Measurements from ENCODE around the gene PCGF3. TPM values are rescaled to one million over a fixed set of nuclear protein-coding genes. Genes with fewer than 3 reads are reported as not detected.

Gene PCGF3
- total RNA-seq, 6 experiments from 2014 or later: 13.0 to 23.5 (median 14.7) TPM

DNA sequence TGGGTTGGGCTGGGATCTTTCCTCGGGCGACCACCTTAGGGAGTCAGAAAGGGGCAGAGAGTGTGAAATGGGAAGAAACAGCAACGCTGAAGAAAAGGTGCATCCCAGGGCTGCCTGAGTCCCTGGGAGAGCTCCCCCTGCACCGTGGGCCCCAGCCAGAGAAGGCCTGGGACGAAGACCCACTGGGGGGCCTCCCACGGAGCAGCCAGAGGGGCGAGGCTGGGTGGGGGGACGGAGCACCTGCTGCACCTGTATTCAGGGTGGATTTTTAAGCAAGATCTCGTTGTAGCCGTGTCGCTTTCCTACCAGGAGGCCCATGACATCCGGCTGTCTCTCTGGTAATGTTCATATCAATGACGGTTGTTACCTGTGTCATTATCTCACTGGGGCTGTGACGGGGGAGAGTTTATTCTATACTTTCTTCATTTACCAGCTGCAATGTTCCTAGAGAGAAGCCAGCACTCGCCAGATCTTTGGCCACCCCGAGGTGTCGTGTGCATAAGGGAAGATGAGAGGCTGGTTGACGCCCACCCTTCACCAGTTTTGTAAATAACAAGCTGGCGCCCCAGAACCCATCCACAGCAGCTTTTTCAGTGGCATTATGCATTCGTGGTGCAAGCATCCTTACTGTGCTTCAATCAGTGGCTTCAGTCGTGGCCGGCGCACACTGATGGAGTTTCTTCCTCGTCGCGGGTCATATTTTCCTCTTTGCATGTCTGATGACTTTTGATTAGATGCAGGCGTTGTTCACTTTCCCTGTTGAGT lies 5.6 kb upstream of the PCGF3 start:
- TF ChIP-seq, protein P1, sequence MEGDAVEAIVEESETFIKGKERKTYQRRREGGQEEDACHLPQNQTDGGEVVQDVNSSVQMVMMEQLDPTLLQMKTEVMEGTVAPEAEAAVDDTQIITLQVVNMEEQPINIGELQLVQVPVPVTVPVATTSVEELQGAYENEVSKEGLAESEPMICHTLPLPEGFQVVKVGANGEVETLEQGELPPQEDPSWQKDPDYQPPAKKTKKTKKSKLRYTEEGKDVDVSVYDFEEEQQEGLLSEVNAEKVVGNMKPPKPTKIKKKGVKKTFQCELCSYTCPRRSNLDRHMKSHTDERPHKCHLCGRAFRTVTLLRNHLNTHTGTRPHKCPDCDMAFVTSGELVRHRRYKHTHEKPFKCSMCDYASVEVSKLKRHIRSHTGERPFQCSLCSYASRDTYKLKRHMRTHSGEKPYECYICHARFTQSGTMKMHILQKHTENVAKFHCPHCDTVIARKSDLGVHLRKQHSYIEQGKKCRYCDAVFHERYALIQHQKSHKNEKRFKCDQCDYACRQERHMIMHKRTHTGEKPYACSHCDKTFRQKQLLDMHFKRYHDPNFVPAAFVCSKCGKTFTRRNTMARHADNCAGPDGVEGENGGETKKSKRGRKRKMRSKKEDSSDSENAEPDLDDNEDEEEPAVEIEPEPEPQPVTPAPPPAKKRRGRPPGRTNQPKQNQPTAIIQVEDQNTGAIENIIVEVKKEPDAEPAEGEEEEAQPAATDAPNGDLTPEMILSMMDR (IDR thresholded peaks at IDR 0.05): no peak
- Histone ChIP-seq H3K27ac (peak overlapping the region in 1 of 3 donors; percentile 33), H3K4me1 (no peaks in the 10 kb centered on the region), H3K9me3 (no peaks in the 10 kb centered on the region), H3K36me3 (no peaks in the 10 kb centered on the region), H3K27me3 (no peaks in the 10 kb centered on the region), H3K4me3 (no peak overlapping the region)
- WGBS (ENCODE audit: insufficient coverage, low coverage, low lambda C conversion rate, missing lambda C conversion rate): 85% methylated on average over 10 of the region's 27 CpGs
- intact Hi-C loops (cut with DNase I): no loop called here
- DNase-seq (peak in 1 of 3 donors; percentile 51), ATAC-seq (no peak)

DNA sequence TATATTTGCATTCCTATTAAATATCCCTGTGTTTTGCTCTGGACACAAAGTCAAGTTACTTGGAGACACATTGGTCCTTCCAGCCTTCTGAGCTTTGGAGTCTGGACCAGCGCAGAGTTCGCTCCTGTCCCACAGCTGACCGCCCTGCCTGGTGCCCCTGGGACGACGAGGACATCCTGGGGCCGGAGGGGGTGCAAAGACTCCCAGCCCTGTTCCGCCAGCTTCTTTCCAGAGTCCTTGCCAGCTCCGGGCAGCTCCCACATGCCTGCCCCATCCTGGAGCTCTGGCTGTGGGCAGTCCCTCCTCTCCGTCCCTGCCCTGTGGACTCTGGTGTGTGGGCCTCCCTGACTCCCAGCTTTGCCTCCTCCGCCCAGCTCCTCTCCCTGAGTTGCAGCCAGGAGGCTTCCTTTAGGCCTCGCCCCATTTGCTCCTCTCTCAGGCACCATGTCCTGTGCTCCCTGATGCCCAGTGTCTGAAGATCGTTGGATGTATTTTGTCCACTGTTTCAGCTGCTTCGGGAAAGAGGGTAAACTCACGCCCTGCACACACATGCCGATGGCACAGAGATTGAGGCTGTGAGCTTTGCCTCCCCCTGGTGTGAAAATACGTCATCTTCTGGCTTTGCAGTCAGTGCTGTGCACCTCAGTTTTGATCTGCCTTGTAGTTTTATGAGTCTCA lies 4.9 kb upstream of the PCGF3 start:
- DNase-seq: no peak
- ATAC-seq: no peak
- Histone ChIP-seq H3K27ac (no peak overlapping the region), H3K9me3 (no peaks in the 10 kb centered on the region), H3K27me3 (no peaks in the 10 kb centered on the region), H3K4me3 (no peak overlapping the region), H3K36me3 (no peaks in the 10 kb centered on the region), H3K4me1 (no peaks in the 10 kb centered on the region)
- 84% methylated on average over 8 of the region's 16 CpGs for WGBS (ENCODE audit: insufficient coverage, low coverage, low lambda C conversion rate, missing lambda C conversion rate)
- intact Hi-C loops (cut with DNase I): no loop called here
- TF ChIP-seq, protein P1 (IDR thresholded peaks at IDR 0.05): no peak
- TF ChIP-seq POLR2A (IDR thresholded peaks at IDR 0.05): no peak

DNA sequence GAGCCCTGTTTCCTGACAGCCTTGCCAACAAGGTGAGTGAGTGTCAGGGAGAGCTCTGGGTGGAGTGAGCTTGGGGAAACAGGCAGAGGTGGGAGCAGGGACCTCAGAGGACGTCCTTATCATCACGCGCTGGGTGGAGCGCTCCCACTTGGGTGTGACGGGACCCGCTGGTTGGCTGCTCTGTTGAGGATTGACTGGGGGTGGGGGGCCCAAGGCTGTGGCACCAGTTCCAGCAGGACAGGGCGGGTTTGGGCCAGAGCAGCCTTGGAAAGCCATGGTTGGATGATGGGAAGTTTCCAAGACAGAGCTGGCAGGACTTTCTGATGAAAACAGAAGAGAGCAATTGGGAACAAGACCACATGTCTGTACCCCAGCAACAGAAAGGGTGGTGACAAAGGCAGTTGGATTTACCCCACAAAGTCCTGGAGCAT lies 3.0 kb upstream of the PCGF3 start:
- DNase-seq: peak in 1 of 3 donors; percentile 48
- 65% methylated on average over 6 of the region's 7 CpGs for WGBS (ENCODE audit: insufficient coverage, low coverage, low lambda C conversion rate, missing lambda C conversion rate)

DNA sequence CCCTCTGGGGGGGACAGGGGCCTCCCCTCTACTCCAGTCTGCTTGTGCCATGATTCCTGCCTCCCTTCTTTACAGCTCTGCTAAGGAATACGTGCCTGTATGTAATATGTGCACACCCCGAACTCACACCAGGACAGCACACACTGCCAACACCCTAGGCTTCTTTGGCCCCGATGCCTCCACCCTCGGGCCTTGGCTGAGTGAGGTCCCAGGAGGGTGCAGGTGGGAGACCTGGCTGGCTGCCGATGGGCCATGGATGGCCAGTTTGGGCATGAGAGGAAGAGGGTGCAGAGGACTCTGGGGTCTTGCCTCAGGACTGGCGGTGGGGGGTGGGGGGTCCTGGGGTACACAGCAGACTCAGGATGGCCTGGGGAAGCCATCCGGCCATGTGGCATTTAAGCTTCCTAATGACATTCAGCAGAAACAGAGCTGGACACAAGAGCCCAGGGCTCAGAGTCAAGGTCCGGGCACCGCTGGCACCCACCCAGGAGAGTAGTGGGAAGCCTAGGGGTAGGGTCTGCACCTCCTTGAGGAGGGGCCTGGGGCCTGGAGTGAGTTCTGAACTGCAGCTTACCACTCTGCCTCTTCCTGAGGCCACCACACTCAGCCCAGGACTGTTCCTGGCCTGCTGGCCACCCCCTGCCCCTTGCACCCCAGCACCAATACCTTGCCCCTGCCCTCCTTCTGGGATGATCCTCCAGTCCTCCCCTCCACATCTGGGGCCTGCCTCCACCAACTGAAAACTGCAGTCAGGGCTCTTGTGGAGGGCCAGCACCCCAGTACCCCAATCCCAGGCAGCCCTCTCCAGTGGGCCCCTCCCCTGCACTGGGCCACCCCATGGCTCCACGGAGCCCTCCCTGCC lies 2.1 kb upstream of the PCGF3 start:
- peaks cover 0 to 5% (median 0%) of the 10 kb centered on the region in 4 donors for H3K4me1 ChIP-seq
- intact Hi-C loops (cut with DNase I): no loop called here
- DNase-seq: peak in 2 of 3 donors; percentile 46 to 50

More for the DNA sequence above, 3.0 kb upstream of the PCGF3 start:
- no peak for ATAC-seq
- no peak for TF ChIP-seq POLR2A (IDR thresholded peaks at IDR 0.05)
- TF ChIP-seq, protein P1 (IDR thresholded peaks at IDR 0.05): no peak
- intact Hi-C loops (cut with DNase I): no loop called here
- Histone ChIP-seq H3K27me3 (no peaks in the 10 kb centered on the region), H3K4me3 (no peak overlapping the region), H3K9me3 (no peaks in the 10 kb centered on the region), H3K36me3 (no peaks in the 10 kb centered on the region), H3K27ac (no peak overlapping the region), H3K4me1 (peaks cover 0 to 5% (median 0%) of the 10 kb centered on the region in 4 donors)

More for the DNA sequence above, 2.1 kb upstream of the PCGF3 start:
- no peak for TF ChIP-seq POLR2A (IDR thresholded peaks at IDR 0.05)
- H3K36me3 ChIP-seq: no peaks in the 10 kb centered on the region
- no peak overlapping the region for H3K27ac ChIP-seq
- 100% methylated on average over 3 of the region's 10 CpGs for WGBS (ENCODE audit: insufficient coverage, low coverage, low lambda C conversion rate, missing lambda C conversion rate)
- no peaks in the 10 kb centered on the region for H3K27me3 ChIP-seq
- H3K9me3 ChIP-seq: no peaks in the 10 kb centered on the region
- H3K4me3 ChIP-seq: no peak overlapping the region
- no peak for ATAC-seq

Data from right lobe of liver (tissue), 6 donors.